ENCODE results near the gene GRIN2A. TPM values are rescaled to one million over a fixed set of nuclear protein-coding genes. Genes with fewer than 3 reads are reported as not detected.
A peak's percentile ranks its signal among the peaks of the same experiment; 100 is the strongest.

Gene GRIN2A
- total RNA-seq, 1 experiment from 2014 or later, result 0.52 TPM

- no peak for DNase-seq
- Histone ChIP-seq H3K27me3 (ENCODE audit: control insufficient read depth, insufficient read depth, low read length) (peaks cover 12% of the 10 kb centered on the region), H3K4me3 (ENCODE audit: insufficient read depth, low read depth, low read length) (no peak overlapping the region), H3K36me3 (replicated peaks; ENCODE audit: control insufficient read depth, insufficient read depth, low read length) (no peaks in the 10 kb centered on the region)
Measured at GRCh38 chr16:9949396-9949795, 232.8 kb downstream of the GRIN2A start.

- Histone ChIP-seq H3K36me3 (replicated peaks; ENCODE audit: control insufficient read depth, insufficient read depth, low read length) (no peaks in the 10 kb centered on the region), H3K4me3 (ENCODE audit: insufficient read depth, low read depth, low read length) (no peak overlapping the region), H3K27me3 (ENCODE audit: control insufficient read depth, insufficient read depth, low read length) (peaks cover 9% of the 10 kb centered on the region)
- DNase-seq, result no peak
Measured at GRCh38 chr16:9948933-9949332, 233.3 kb downstream of the GRIN2A start.

GRCh38 chr16:9946022-9946720 is 236.1 kb downstream of the GRIN2A start:
- peak; percentile 3 for DNase-seq

GRCh38 chr16:9943121-9943520 is 239.1 kb downstream of the GRIN2A start:
- H3K27me3 ChIP-seq (ENCODE audit: control insufficient read depth, insufficient read depth, low read length), result no peaks in the 10 kb centered on the region; the same call in 1 of the 2 replicates
- no peaks in the 10 kb centered on the region for H3K36me3 ChIP-seq (replicated peaks; ENCODE audit: control insufficient read depth, insufficient read depth, low read length)
- H3K4me3 ChIP-seq (ENCODE audit: insufficient read depth, low read depth, low read length), result no peak overlapping the region
- DNase-seq, result no peak

More at GRCh38 chr16:9946022-9946720, 236.1 kb downstream of the GRIN2A start:
- H3K27me3 ChIP-seq (ENCODE audit: control insufficient read depth, insufficient read depth, low read length), result peaks cover 2% of the 10 kb centered on the region; the same call in 1 of the 2 replicates
- H3K36me3 ChIP-seq (replicated peaks; ENCODE audit: control insufficient read depth, insufficient read depth, low read length), result no peaks in the 10 kb centered on the region
- no peak overlapping the region for H3K4me3 ChIP-seq (ENCODE audit: insufficient read depth, low read depth, low read length)

GRCh38 chr16:9941245-9941644 is 241.0 kb downstream of the GRIN2A start:
- H3K4me3 ChIP-seq (ENCODE audit: insufficient read depth, low read depth, low read length), result no peak overlapping the region
- no peaks in the 10 kb centered on the region for H3K36me3 ChIP-seq (replicated peaks; ENCODE audit: control insufficient read depth, insufficient read depth, low read length)
- H3K27me3 ChIP-seq (ENCODE audit: control insufficient read depth, insufficient read depth, low read length), result no peaks in the 10 kb centered on the region; the same call in 1 of the 2 replicates
- no peak for DNase-seq

- H3K36me3 ChIP-seq (replicated peaks; ENCODE audit: control insufficient read depth, insufficient read depth, low read length), result no peaks in the 10 kb centered on the region
- H3K27me3 ChIP-seq (ENCODE audit: control insufficient read depth, insufficient read depth, low read length), result no peaks in the 10 kb centered on the region; the same call in 1 of the 2 replicates
- no peak overlapping the region for H3K4me3 ChIP-seq (ENCODE audit: insufficient read depth, low read depth, low read length)
- no peak for DNase-seq
Measured at GRCh38 chr16:9934723-9935508, 247.3 kb downstream of the GRIN2A start.

- Histone ChIP-seq H3K27me3 (ENCODE audit: control insufficient read depth, insufficient read depth, low read length) (no peaks in the 10 kb centered on the region), H3K36me3 (replicated peaks; ENCODE audit: control insufficient read depth, insufficient read depth, low read length) (no peaks in the 10 kb centered on the region), H3K4me3 (ENCODE audit: insufficient read depth, low read depth, low read length) (no peak overlapping the region)
- DNase-seq, result no peak
Measured at GRCh38 chr16:9932919-9933653, 249.1 kb downstream of the GRIN2A start.

GRCh38 chr16:9932000-9932399 is 250.2 kb downstream of the GRIN2A start:
- no peak for DNase-seq
- H3K27me3 ChIP-seq (ENCODE audit: control insufficient read depth, insufficient read depth, low read length), result no peaks in the 10 kb centered on the region
- H3K36me3 ChIP-seq (replicated peaks; ENCODE audit: control insufficient read depth, insufficient read depth, low read length), result no peaks in the 10 kb centered on the region
- no peak overlapping the region for H3K4me3 ChIP-seq (ENCODE audit: insufficient read depth, low read depth, low read length)

GRCh38 chr16:9929836-9930235 is 252.4 kb downstream of the GRIN2A start:
- no peaks in the 10 kb centered on the region for H3K27me3 ChIP-seq (ENCODE audit: control insufficient read depth, insufficient read depth, low read length)
- no peak for DNase-seq
- no peak overlapping the region for H3K4me3 ChIP-seq (ENCODE audit: insufficient read depth, low read depth, low read length)

GRCh38 chr16:9929313-9929712 is 252.9 kb downstream of the GRIN2A start:
- Histone ChIP-seq H3K36me3 (replicated peaks; ENCODE audit: control insufficient read depth, insufficient read depth, low read length) (no peaks in the 10 kb centered on the region), H3K27me3 (ENCODE audit: control insufficient read depth, insufficient read depth, low read length) (no peaks in the 10 kb centered on the region), H3K4me3 (ENCODE audit: insufficient read depth, low read depth, low read length) (no peak overlapping the region)
- DNase-seq, result no peak

More at GRCh38 chr16:9929836-9930235, 252.4 kb downstream of the GRIN2A start:
- no peaks in the 10 kb centered on the region for H3K36me3 ChIP-seq (replicated peaks; ENCODE audit: control insufficient read depth, insufficient read depth, low read length)

- no peaks in the 10 kb centered on the region for H3K36me3 ChIP-seq (replicated peaks; ENCODE audit: control insufficient read depth, insufficient read depth, low read length)
- H3K27me3 ChIP-seq (ENCODE audit: control insufficient read depth, insufficient read depth, low read length), result no peaks in the 10 kb centered on the region
- no peak for DNase-seq
- no peak overlapping the region for H3K4me3 ChIP-seq (ENCODE audit: insufficient read depth, low read depth, low read length)
Measured at GRCh38 chr16:9922441-9922840, 259.8 kb downstream of the GRIN2A start.

GRCh38 chr16:9921997-9922396 is 260.2 kb downstream of the GRIN2A start:
- no peak overlapping the region for H3K4me3 ChIP-seq (ENCODE audit: insufficient read depth, low read depth, low read length)
- H3K36me3 ChIP-seq (replicated peaks; ENCODE audit: control insufficient read depth, insufficient read depth, low read length), result no peaks in the 10 kb centered on the region
- no peak for DNase-seq
- no peaks in the 10 kb centered on the region for H3K27me3 ChIP-seq (ENCODE audit: control insufficient read depth, insufficient read depth, low read length)

GRCh38 chr16:9919460-9919859 is 262.8 kb downstream of the GRIN2A start:
- Histone ChIP-seq H3K27me3 (ENCODE audit: control insufficient read depth, insufficient read depth, low read length) (no peaks in the 10 kb centered on the region), H3K4me3 (ENCODE audit: insufficient read depth, low read depth, low read length) (no peak overlapping the region), H3K36me3 (replicated peaks; ENCODE audit: control insufficient read depth, insufficient read depth, low read length) (no peaks in the 10 kb centered on the region)
- no peak for DNase-seq

GRCh38 chr16:9917691-9918090 is 264.5 kb downstream of the GRIN2A start:
- H3K27me3 ChIP-seq (ENCODE audit: control insufficient read depth, insufficient read depth, low read length), result no peaks in the 10 kb centered on the region
- no peaks in the 10 kb centered on the region for H3K36me3 ChIP-seq (replicated peaks; ENCODE audit: control insufficient read depth, insufficient read depth, low read length)
- no peak for DNase-seq
- H3K4me3 ChIP-seq (ENCODE audit: insufficient read depth, low read depth, low read length), result no peak overlapping the region

Measured in H7 (cell line).